SU-DHL-6 (cell line): ENCODE results near the gene IFI16.

Source experiments
- CTCF ChIP-seq: fragments of 200-600 bp; sonication (generic); IDR thresholded peaks from one replicate; pipeline ENCODE4 v1.5.1; 2017; ENCODE audit warnings: antibody characterized with exemption, mild to moderate bottlenecking, low read length, moderate library complexity; ENCODE audit not compliant: insufficient read depth, poor library complexity, severe bottlenecking
- EZH2phosphoT487 ChIP-seq: fragments of 200-600 bp; sonication (generic), shearing (Covaris generic); conservative IDR thresholded peaks from 2 replicates; pipeline ENCODE4 v1.6.1; 2018; ENCODE audit warnings: mild to moderate bottlenecking, antibody characterized with exemption, low read length, moderate library complexity, mixed read lengths

- TF ChIP-seq CTCF (no peak), EZH2phosphoT487 (no peak)
Measured at GRCh38 chr1:159025043-159025442, 15.3 kb downstream of the IFI16 start.
